ENCODE measurements around the gene PDPK1.
"Not testable (repeated sequence)": the region's sequence is repeated elsewhere in the genome, so short reads cannot be mapped to it uniquely, and the experiment has no call there.

DNA sequence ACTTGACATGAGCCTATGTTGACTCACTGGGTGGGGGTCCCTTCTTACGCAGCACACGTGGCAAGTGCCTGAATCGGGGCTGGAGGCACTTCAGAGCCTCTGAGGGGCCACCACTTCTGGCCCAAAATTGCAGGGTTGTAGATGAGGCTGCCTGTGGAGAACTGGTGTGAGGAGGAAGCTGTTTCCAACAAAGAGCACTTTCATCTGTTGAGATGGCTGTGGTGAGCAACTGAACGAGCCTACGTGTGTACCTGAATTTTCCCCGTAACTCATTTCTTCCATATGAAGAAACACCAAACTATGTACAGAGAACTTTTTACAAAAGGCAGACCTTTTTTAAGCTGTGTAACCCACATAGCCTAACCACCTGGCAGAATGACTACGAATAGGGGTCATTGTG is 64.4 kb downstream of the PDPK1 start:
- TF ChIP-seq CTCF (optimal IDR thresholded peaks at IDR 0.05 in 1 of 3, IDR thresholded peaks at IDR 0.05 in 1 of 3, conservative IDR thresholded peaks at IDR 0.05 in 1 of 3; ENCODE audit: extremely low read depth in 1 of 3, insufficient read depth in 2 of 3, low read length in 3 of 3); EZH2 (IDR thresholded peaks at IDR 0.05; ENCODE audit: low read length): not testable (repeated sequence)
